Stimulated activated CD4-positive, alpha-beta T cell treated with anti-CD3 and anti-CD28 coated beads, TNF-alpha, amount 100 ng/mL, for 48 hours (primary cell): ENCODE data around the gene LIMS3.
"Not testable (repeated sequence)": the region's sequence is repeated elsewhere in the genome, so short reads cannot be mapped to it uniquely, and the experiment has no call there.

Experiments used
- DNase-seq, 3 donors: peaks; one replicate each; pipeline ENCODE4 v3.0.0-alpha.2; 2020; ENCODE audit warnings: low read depth in 3 of 3

The LIMS3 gene

GRCh38 chr2:109924481-109924880 lies 26.0 kb downstream of the LIMS3 start:
- DNase-seq = not testable (repeated sequence)

GRCh38 chr2:109927803-109928202 lies 29.3 kb downstream of the LIMS3 start:
- DNase-seq = not testable (repeated sequence)

GRCh38 chr2:109929222-109929621 lies 30.7 kb downstream of the LIMS3 start:
- DNase-seq = not testable (repeated sequence)

GRCh38 chr2:109936534-109936933 lies 38.0 kb downstream of the LIMS3 start:
- DNase-seq = not testable (repeated sequence)

GRCh38 chr2:109945362-109945761 lies 46.9 kb downstream of the LIMS3 start:
- not testable (repeated sequence) for DNase-seq

GRCh38 chr2:109947262-109947958 lies 48.9 kb downstream of the LIMS3 start:
- not testable (repeated sequence) for DNase-seq

- not testable (repeated sequence) for DNase-seq
Measured at GRCh38 chr2:109947959-109948520, 49.6 kb downstream of the LIMS3 start.

- DNase-seq = not testable (repeated sequence)
Measured at GRCh38 chr2:109950146-109950843, 51.8 kb downstream of the LIMS3 start.

GRCh38 chr2:109963942-109964341 lies 65.5 kb downstream of the LIMS3 start:
- DNase-seq = not testable (repeated sequence)

- DNase-seq = not testable (repeated sequence)
Measured at GRCh38 chr2:109965482-109965881, 67.0 kb downstream of the LIMS3 start.

GRCh38 chr2:109966107-109966736 lies 67.7 kb downstream of the LIMS3 start:
- DNase-seq = not testable (repeated sequence)

GRCh38 chr2:109966858-109967257 lies 68.4 kb downstream of the LIMS3 start:
- not testable (repeated sequence) for DNase-seq

- not testable (repeated sequence) for DNase-seq
Measured at GRCh38 chr2:109969864-109970263, 71.4 kb downstream of the LIMS3 start.

- DNase-seq = not testable (repeated sequence)
Measured at GRCh38 chr2:109971710-109972109, 73.2 kb downstream of the LIMS3 start.
